T-helper 22 cell (primary cell): ENCODE results near the gene GCAT.

Experiments
- DNase-seq: peaks from one replicate; pipeline ENCODE4 v3.0.0-alpha.2; 2020; ENCODE audit warnings: low read depth

Gene GCAT

GRCh38 chr22:37843741-37844089 is 36.0 kb downstream of the GCAT start:
- no peak for DNase-seq

GRCh38 chr22:37844904-37845329 is 37.2 kb downstream of the GCAT start:
- no peak for DNase-seq

- no peak for DNase-seq
These were observed 38.7 kb downstream of the GCAT start for GRCh38 chr22:37846433-37846832.

- no peak for DNase-seq
These were observed 40.9 kb downstream of the GCAT start for GRCh38 chr22:37848587-37849088.

GRCh38 chr22:37849089-37849751 is 41.5 kb downstream of the GCAT start, which contains the start of gene EIF3L:
Gene EIF3L (plus strand): TSS chr22:37849419. CDS start chr22:37849450, 31 bp downstream.
- peak; percentile 78 for DNase-seq

GRCh38 chr22:37850801-37851200 is 43.1 kb downstream of the GCAT start:
- no peak for DNase-seq

GRCh38 chr22:37852418-37852817 is 44.7 kb downstream of the GCAT start:
- DNase-seq = no peak

- DNase-seq = no peak
These were observed 47.2 kb downstream of the GCAT start for GRCh38 chr22:37854946-37855345.

GRCh38 chr22:37855462-37855861 is 47.7 kb downstream of the GCAT start:
- no peak for DNase-seq

GRCh38 chr22:37860796-37861421 is 53.2 kb downstream of the GCAT start:
- no peak for DNase-seq

- no peak for DNase-seq
These were observed 55.0 kb downstream of the GCAT start for GRCh38 chr22:37862570-37863325.

GRCh38 chr22:37865510-37865909 is 57.8 kb downstream of the GCAT start:
- no peak for DNase-seq
